GM03348 (cell line): ENCODE results near the gene NTF3.
A peak's percentile ranks its signal among the peaks of the same experiment; 100 is the strongest.

ENCODE experiments used
- DNase-seq: peaks from one replicate; pipeline ENCODE4 v3.0.0; 2012; ENCODE audit warnings: low spot score

The NTF3 gene

DNA sequence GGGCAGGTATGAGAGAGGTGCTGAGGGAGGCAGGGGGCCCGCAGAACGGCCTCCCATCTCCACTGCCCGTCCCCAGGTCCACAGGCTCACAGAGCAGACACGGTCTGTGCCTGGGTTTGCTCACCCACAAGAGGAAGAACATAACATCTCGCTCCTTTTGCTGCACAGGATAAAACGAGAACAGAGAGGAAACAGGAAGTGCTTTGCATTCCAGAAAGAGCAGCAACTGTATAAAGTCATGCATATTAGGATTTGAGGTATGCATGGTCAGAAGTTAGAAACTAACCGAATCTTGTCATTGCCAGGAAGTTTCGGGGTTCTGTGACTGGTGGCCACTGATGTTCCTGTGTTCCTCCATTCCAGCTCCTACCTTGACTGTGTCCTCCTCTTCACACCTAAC lies 25.0 kb downstream of the NTF3 start:
- peak; percentile 83 for DNase-seq

DNA sequence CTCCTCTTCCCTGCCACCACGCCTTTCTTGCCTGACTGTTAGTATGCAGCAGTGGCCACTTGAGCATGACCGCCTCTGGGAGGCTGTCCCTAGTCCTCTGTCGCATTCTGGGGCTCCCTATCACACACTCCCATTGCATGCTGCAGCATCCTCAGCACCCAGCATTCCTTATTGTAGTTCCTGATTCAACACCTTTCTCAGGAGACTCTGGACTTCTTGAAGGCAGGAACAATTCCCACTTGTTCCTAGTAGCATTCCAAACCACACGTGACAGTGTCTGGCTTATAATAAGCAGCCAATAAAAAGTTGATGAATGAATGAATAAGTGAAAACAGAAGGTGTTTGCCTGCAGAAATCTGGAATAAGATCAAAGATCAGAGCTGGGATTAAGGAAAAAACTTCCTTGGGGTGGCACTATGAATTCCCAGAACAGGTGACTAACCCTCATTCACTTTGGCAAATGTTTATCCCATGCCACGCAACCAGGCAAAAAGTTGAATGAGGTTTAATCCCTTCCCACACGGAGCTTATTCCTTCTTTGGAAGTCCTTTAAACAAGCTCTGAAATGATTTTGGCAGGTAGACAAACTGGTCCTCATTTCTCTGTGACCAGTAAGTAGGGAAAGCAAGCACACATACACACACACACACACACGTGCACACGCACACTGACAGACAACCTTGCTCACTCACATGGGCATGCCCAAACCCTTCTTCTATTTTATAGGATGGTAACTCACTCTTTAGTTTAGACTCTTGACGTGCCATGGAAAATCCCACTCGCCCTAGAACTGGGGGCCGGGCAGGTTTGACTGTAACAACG lies 26.5 kb downstream of the NTF3 start:
- no peak for DNase-seq

DNA sequence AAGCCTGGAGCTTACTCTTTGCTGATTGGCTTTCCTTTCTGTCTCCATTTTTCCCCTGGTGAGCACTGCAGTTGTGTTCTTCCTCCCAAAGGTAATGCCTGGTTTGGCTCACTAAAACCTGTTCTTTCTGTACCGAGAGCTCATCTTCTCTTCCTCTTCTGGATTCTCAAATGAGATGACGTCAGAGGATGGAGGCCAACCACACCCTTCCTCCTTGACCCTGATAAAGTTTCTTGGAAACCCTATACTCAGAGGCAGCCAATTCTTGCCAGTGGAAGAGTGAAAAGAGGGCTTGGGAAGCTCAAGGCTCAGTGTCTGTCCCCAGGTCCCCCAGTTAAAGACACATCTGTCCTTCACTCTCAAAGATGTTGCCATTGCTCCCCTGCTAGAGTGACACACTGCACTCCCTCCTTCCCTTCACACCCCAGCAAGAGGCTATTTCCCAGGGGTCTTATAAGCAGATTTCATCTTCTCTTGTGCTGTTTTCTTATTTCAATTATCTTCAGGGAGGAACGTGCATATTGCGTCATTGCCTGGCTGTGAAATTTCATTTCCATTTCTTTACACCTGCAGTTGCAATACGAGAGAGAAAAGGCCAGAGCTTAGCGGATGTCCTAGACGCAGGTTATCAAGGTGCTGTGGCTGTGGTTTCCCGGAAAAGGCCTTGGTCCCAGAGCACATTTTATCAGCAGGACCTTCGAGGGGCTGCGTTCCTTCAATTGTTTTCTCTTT lies 27.3 kb downstream of the NTF3 start:
- DNase-seq, result no peak

DNA sequence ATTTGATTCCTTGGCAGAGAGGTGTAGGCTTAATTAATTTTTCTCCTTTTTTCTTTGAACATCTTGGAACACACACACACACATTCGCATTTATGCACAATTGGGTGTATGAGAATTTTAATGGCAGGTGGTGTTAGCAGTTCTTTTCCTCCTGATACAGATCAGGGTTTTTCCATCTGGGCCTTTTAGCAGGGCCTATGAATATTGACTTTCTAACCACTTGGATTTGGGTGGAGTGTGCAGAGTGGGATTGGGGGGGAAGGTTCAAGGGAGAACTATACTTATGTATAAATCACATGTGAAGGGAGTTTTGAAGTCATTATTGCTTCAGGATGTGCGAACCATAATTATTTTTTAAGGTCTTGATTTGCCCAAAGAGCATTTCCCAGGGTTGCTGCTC lies 28.9 kb downstream of the NTF3 start:
- DNase-seq, result no peak

DNA sequence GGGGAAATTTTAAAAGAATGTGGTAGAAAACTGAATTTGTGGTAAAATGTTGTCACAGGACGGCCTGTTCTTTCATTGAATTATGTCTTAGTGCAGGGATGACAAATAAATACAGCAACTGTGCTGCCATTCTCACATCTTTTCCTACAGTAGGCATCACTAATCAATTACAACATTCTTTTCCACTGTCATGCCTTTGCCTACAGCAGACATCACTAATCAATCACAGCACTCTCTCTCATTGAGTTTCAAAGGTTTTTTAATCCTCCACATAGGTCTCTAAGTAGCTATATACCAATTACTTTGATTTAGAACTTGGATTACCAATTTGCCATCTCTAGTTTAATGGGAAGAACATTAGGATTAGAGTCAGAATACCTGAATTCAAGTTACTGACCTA lies 30.1 kb downstream of the NTF3 start:
- no peak for DNase-seq

DNA sequence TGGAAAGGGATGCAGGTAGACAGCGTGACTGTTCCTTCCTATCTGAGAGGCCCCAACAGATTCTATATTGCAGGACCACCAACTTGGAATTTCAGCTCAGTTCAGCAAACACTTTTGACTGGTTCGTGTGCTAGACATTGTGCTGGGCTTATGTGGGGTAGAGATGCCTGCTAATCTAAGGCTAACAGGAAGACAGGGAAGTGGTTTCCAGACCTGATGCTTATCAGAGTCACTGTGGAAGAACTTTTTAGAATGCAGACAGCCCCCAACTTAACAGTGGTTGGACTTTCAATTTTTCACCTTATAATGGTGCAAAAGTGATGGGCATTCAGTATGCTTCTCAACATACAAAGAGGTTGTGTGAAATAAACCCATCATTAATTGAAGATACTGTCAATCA lies 32.2 kb downstream of the NTF3 start:
- DNase-seq, result no peak

DNA sequence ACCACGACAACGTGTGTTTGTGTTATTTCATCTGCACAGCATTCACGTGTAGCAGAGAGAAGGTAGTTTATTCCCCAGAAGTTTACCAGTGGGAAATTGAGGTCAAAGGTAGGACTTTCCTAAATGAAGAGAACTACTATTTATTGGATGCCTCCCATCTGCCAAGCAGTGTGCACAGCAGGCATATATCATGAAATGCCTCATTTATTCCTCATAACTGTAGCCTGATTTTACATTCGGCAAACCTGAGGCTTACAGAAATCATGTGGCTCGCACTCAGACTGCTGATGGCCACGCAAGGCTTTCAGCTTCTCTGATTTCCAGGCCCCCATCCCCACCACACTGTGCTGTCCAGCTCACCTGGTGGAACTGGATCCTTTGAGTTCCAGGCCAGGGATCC lies 33.5 kb downstream of the NTF3 start:
- DNase-seq, result no peak

DNA sequence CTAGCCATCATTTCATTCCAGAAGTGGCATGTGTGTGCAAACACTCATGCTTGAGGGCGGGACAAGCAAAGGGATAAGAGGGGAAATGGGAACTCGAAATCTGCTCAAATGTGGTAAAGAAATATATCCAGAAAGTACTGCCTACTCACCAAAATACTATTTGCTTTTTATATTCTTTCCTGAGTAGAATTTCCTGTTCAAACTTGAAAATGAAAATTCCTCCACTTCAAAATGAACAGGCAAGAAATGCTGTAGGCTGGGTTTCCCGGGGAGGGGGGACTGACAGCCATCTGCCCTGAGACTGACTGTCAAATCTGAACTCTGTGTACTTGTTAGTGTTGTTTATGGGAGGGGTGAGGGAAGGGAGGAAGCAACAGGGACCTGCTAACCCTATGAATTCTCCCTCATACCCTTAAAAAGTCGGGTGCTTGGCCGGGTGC lies 34.6 kb downstream of the NTF3 start:
- peak; percentile 54 for DNase-seq

DNA sequence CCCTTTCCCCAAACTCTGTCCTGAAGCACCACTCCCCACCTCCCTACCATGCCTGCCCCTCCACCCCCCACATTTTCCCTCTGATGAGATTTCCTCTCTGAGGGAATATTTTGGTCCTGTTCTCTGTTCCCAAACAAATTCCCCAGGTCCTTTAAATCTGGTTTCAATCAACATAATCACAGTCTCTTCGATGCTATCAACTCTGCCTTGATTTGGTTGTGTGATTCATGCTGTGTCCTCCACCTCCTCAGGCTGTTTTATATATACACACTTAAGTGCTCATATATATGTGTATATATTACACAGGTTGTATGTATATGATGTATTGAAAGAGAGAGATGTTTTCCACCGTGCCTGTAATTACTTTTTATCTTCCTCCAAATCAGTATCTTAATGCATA lies 36.0 kb downstream of the NTF3 start:
- DNase-seq, result no peak

DNA sequence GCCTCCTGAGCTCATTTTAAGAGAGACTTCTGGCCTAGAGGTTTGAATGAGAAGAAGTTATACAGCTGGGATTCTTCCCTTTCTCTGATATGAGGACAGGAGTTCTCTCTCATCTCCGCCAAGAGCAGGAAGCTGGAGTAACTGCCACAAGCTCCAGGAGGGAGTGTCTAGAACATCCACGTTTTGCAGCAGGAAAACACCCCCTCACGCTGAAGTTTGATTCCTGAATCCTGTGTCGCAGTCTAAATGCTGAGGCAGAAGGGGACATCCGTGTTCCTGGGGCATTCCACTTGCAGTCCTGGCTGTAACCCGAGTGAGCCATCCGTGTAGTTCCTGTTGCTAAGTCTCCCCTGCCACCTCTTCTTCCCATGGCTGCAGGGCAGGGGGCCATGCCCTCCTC lies 38.3 kb downstream of the NTF3 start:
- DNase-seq, result no peak

DNA sequence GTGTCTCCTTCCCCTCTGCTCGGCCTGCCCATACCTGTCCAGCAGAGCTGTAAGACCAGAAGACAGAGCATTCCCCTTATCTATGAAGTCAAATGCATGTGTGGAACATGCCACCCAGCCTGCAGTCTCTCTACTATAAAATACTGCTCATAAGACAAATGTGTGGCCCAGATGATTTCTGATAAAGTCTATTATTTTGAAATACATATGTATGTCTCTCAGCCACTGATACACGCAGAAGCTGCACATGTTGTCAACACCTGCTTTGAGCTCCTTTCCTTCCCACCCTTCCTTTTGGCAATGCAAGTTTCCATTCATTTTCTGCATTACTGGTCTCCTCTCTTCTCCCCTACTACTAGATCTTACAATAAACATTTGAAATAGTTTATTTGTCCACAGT lies 38.8 kb downstream of the NTF3 start:
- DNase-seq, result no peak

DNA sequence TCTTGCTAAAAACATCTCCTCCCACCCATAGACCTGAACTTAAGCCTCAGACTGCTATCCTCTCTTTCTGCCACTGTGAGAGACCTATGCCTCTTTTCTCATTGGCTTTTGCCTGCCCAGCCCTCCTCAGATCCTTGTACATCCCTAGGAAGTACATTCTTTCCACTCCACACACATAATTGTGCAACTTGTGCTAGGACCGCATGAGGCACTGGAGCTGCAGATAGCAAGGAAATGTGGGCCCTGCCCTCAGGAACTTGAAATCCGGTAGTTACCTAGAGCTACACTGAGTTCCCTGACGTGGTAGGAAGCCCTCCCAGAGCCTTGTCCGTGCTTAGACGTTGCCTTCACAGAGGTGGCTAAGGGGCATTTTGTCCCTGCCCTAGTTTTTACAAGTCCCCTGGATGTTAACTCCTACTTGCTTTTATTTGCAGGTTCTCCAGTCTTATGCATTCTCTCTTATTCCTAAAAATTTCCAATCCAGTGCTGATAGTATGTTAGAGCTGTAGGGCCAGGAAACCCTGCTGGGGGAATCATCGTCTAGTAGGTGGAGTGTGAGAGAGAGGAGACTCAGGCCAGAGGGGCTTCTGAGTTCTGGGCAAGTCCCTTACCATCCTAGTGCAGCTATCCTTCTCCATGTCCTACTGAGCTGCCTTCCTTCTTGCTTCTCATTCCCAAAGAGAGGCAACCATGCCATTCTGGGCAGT lies 41.3 kb downstream of the NTF3 start:
- no peak for DNase-seq

DNA sequence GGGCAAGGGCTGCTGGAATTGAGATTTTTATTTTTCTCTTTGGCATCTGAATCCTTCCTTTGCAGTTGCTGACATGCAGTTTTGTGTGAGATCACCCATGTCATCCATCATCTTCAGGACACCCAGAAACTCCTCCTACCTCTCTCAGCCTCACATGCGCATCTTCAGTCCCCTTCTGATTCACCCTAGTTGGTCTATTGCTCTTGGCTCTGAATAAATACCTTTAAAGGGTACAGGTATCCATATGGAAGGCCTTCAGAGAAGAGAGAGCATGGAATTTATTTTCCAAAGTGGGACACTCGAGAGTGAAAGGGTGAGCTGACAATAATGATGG lies 41.8 kb downstream of the NTF3 start:
- no peak for DNase-seq

DNA sequence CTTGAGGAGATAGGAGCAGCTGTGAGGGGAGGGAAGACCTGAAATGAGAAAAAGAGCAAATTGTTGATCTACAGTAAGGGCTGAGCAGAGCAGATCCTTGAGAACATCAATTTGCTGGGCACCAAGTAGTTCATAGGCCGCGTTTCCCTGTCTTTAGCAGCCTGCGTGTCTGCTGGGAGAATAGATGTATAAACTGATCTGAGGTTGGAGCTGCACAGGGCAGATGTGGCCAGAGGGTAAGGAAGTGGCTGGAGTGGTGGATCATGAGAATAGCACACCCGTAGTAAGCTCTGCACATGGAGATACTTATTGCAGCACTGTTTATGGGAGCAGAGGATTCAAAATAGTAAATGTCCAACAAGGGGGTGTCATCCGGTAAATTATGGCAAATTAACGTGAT lies 44.4 kb downstream of the NTF3 start:
- no peak for DNase-seq

DNA sequence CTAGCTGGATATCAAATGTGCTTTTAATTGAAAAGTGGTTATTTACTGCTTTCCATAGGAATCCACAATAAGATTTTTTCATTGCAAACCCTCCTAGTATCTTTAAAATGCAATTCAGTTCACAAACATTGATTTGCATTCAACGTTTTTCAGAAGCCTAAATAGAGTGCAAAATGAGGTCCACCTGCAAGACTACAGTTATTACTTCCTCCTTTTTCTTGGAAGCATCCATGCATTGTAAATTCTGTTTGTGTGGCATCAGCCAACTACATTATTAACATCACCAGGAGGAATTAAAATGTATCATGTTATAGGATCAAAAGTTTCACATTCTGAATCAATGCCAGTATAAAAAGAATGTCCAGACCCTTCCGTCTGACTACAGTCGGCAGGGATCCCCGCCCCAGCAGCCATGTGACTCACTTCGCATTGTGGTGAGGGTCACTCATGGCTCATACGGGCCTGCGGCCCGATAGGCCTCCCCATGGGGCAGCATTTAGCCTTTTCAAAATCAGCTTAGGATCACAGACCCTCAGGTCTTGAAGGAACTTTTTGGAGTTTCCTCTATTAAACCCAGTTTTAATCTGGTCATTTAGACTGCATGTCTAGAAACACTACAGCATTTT lies 46.3 kb downstream of the NTF3 start:
- no peak for DNase-seq

DNA sequence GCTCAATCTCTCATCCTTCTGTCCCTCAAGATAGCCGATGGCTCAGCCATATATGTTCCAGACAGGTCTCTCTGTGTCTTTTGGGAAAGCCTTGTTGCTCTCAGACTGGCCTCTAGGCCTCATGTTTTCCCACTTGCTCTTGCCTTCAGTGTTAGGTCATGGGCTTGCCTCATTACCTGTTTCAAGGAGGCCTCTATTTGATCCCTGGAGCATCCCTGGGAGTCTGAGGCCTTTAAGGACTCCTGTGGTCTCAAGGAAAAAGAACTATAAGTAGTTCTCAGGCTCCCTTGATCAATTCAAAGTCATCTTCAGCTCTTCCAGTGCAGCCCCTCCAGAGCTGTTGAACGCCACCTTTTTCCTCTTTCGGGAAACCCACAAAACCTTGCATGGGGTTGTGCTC lies 47.9 kb downstream of the NTF3 start:
- DNase-seq, result no peak

DNA sequence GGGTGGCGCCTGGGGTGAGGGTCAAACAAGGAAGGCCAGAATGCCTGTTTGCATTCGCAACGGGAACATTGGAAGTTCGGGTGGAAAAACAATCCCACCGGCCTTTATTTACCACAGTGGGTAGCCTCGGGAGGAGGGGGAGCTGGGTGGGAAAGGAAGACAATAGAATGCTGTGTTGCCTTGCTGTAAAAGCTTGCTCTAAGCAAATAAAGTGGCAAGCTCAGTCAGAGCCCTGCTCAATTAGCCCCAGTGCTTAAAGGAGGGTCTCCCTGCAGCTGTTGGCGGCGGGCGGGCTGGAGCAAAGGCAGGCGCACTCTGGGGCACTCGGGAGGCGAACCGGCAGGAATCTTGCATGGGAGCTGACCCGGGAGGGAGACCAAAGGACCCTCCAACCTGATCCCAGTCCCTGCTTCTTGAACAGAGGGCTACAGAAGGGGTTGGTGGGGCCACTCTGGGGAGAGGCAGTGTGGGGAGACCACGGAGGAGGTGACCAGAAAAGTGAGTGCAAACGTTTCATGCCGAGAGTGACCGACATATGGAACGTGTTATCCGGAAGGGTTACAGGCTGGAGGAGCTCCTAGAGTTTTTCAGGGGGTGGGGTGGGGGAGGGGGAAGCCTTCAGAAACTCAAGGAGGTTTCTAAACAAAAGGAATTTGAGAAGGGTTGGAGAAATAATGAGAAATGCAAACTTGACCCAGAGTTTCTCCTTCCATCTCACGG lies 48.5 kb downstream of the NTF3 start:
- peak; percentile 49 for DNase-seq

DNA sequence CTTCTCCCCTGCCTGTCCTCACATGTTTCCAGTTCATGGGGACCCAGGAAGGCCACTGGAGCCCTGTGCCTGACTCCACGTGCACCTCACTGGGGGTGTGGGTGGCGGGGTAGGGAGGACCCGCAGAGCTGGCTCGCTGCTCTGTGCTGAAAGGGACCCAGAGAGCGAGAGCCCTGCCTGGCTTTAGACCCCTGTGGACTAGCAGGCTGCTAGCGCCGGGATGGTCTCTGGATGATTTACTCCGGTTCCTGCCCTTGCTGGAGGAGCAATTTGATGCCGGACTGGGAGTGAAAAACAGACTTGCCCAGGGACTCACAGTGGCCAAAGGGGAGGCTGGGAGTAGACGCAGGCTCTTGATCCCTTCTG lies 49.0 kb downstream of the NTF3 start:
- no peak for DNase-seq

DNA sequence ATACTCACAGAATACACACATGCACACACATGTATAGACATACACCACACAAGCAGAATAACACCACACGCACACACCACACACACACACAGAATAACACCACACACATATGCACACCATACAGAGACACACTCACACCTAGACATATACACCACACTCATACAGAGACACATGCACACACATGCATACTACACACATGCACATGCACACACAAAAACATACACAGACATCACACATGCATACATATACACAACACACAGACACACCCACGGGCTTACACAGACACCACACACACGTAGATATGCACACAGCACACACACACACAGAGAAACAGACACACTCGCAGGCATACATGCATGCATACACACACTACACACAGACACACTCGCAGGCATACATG lies 49.7 kb downstream of the NTF3 start:
- no peak for DNase-seq

DNA sequence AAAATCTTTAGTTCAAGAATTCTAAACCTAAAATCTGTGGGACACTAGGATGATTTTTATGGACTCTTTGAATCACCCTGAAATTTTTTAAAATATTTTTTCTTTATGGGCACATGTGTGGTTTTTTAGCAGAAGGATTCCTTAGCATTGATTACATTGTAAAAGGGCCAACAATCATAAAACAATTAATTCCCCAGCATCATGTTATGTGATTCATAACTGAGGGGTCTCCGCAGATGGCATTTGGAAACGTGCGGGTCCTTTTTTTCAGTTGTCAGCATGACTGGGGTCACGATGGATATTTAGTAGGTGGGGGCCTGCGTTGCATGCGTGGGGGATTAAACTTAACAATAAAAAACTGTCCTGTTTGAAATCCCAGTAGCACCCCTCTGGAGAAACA lies 52.5 kb downstream of the NTF3 start:
- peak; percentile 33 for DNase-seq

DNA sequence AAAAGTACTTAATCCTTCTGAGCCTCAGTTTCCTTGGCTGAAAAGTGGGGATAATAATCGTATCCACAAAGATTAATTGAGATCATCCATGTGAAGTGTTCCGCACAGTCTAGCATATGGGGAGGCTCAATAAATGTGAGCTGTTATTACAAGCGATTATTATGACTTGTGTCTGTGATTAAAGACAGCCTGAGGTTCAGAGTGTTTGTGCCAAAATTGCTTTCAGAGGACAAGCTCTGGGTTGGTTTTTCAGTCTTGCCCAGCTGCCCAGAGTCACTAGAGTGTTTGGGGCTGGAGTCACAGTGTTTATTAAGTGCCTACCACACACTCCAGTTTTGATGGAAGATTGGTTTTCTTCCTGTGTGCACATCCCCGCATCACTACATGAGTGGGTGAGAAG lies 53.5 kb downstream of the NTF3 start:
- no peak for DNase-seq

DNA sequence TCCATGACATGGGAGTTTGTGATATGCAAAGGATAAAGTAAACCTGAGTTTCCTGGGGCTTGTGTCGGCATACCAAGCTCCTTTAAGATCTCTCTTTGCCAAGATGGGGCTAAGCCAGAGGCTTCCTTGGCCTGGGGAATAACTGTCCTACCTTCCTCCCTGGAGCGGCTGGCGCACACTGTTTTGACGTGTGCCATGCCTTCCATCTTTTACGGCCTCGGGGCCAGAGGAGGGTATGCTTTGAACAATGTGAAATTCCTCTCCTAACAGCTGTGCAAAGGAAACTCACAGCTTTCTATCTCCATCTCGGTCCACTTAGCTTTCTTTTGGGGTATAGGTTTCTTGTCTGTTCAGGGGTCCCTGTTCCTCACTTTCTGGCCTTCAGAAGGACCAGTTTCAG lies 55.2 kb downstream of the NTF3 start:
- DNase-seq, result no peak
